ENCODE data around the gene DOCK8. TPM values are rescaled to one million over a fixed set of nuclear protein-coding genes. Genes with fewer than 3 reads are reported as not detected.

DOCK8 gene
- total and polyA plus RNA-seq, 2 of the 13 experiments (the other 11 are each of a cell fraction or from before 2014, with no cell fraction given), result 0.28 to 0.38 TPM

DNA sequence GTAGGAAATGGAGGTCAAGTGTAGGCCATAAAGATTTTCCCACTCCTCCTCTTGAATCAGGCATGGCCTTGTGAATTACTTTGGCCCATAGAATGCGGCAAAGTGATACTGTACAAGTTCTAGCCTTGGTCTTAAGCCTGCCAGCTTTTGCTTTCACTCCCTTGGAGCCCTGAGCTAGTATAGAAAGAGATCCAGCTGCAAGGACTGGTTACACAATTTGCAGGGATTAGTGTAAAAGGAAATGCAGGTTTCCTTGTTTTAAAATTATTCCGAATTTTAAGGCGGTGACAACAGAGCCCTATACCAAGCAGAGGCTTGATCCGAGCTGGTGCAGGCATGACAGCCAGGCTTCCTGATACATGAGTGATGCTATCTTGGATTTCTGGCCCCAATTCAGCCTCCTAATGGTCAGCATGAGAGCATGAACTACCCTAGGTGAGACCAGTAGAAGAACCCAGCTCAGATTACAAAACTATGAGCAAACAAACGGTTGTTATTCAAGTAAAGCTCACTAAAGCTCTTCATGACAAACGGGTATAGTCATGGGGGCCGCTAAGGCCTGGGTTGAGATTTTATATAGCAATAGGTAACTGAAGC, 257.9 kb downstream of the DOCK8 start (continued):
- TF ChIP-seq, protein P1, sequence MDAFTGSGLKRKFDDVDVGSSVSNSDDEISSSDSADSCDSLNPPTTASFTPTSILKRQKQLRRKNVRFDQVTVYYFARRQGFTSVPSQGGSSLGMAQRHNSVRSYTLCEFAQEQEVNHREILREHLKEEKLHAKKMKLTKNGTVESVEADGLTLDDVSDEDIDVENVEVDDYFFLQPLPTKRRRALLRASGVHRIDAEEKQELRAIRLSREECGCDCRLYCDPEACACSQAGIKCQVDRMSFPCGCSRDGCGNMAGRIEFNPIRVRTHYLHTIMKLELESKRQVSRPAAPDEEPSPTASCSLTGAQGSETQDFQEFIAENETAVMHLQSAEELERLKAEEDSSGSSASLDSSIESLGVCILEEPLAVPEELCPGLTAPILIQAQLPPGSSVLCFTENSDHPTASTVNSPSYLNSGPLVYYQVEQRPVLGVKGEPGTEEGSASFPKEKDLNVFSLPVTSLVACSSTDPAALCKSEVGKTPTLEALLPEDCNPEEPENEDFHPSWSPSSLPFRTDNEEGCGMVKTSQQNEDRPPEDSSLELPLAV (CRISPR knock-in tag; conservative IDR thresholded peaks at IDR 0.05; ENCODE audit: low read depth), result no peak
- TF ChIP-seq ZNF850 (CRISPR knock-in tag; conservative IDR thresholded peaks at IDR 0.05), result no peak
- TF ChIP-seq, protein P2, sequence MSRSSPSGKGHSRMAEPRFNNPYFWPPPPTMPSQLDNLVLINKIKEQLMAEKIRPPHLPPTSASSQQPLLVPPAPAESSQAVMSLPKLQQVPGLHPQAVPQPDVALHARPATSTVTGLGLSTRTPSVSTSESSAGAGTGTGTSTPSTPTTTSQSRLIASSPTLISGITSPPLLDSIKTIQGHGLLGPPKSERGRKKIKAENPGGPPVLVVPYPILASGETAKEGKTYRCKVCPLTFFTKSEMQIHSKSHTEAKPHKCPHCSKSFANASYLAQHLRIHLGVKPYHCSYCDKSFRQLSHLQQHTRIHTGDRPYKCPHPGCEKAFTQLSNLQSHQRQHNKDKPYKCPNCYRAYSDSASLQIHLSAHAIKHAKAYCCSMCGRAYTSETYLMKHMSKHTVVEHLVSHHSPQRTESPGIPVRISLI (CRISPR knock-in tag; IDR thresholded peaks at IDR 0.05; ENCODE audit: borderline replicate concordance), result no peak
- no peak for TF ChIP-seq KDM4B (CRISPR knock-in tag; IDR thresholded peaks at IDR 0.05)

DNA sequence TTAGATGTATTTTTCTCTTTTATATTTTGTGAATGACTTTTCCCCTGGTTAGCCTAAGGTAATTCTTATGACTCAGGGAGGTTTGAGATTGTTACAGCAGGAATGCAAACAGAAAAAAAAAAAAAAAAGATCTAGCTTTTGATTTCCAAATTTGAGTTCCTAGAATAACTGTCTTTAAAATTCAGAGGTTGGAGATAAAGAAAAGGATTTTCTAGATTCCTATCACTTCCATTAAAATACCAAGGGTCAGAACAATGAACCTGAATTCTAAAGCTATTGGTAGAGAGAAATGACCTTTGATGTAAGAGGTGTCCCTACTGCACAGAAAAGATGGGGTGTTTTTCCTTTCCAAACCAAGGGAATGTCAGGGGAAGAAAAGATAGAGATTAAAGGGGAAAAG, 262.5 kb downstream of the DOCK8 start:
- DNase-seq (ENCODE audit: low spot score), result no peak
- no peak for FAIRE-seq
- H3K9ac ChIP-seq (ENCODE audit: insufficient read depth, low read depth, low read length), result no peak overlapping the region
- no peaks in the 10 kb centered on the region; the same call in 1 of the 2 replicates for H3K4me1 ChIP-seq (ENCODE audit: insufficient read depth, low read length)
- no peaks in the 10 kb centered on the region for H3K36me3 ChIP-seq (replicated peaks in 1 of 2; ENCODE audit: control insufficient read depth in 1 of 2, insufficient read depth in 2 of 2, low read length in 2 of 2)
- no peak overlapping the region for H3K4me2 ChIP-seq (ENCODE audit: low read depth, low read length)
- no peaks in the 10 kb centered on the region for H3K79me2 ChIP-seq (ENCODE audit: insufficient read depth, low read length)
- no peaks in the 10 kb centered on the region for H3K27me3 ChIP-seq (ENCODE audit: control insufficient read depth in 1 of 2, insufficient read depth in 2 of 2, low read length in 2 of 2)
- intact Hi-C loops (cut with micrococcal nuclease; ENCODE audit: unreplicated experiment) (no loop called here), in situ Hi-C loops (cut with HindIII; ENCODE audit: extremely low pct_ligation_motif_present, low pct_unique_long_range_greater_than_20kb) (no loop called here)
- ATAC-seq, result no peak
- H3K9me3 ChIP-seq (ENCODE audit: low read length), result no peaks in the 10 kb centered on the region
- ChIA-PET CTCF (ENCODE audit: low intra/inter-chr PET ratio, low total read pairs) (no interaction called here), POLR2A (no interaction called here)
- no peak overlapping the region for H3K4me3 ChIP-seq (replicated peaks in 1 of 3; ENCODE audit: insufficient read depth in 1 of 3, low read depth in 2 of 3, low read length in 3 of 3)
- BruUV-seq (replicated peaks), result no TSS peak
- no peaks in the 10 kb centered on the region for H4K20me1 ChIP-seq (ENCODE audit: insufficient read depth, low read length)
- no peak overlapping the region for H3K27ac ChIP-seq (ENCODE audit: extremely low read length, insufficient read depth, low read length)
- H2AFZ ChIP-seq (ENCODE audit: low read length), result no peak overlapping the region
- TF ChIP-seq ZFYVE20 (CRISPR knock-in tag; IDR thresholded peaks at IDR 0.05; ENCODE audit: borderline replicate concordance, low read depth) (no peak), FOXC1 (CRISPR knock-in tag; IDR thresholded peaks at IDR 0.05; ENCODE audit: borderline replicate concordance) (no peak), ZNF773 (CRISPR knock-in tag; IDR thresholded peaks at IDR 0.05; ENCODE audit: borderline replicate concordance) (no peak), NR2F1 (CRISPR knock-in tag; IDR thresholded peaks at IDR 0.05) (no peak), HOXD1 (CRISPR knock-in tag; IDR thresholded peaks at IDR 0.05) (no peak), EED (CRISPR knock-in tag; IDR thresholded peaks at IDR 0.05) (no peak), ZNF713 (CRISPR knock-in tag; IDR thresholded peaks at IDR 0.05) (no peak), RNF2 (conservative IDR thresholded peaks at IDR 0.05; ENCODE audit: low read depth) (no peak)
- TF ChIP-seq, protein P3, sequence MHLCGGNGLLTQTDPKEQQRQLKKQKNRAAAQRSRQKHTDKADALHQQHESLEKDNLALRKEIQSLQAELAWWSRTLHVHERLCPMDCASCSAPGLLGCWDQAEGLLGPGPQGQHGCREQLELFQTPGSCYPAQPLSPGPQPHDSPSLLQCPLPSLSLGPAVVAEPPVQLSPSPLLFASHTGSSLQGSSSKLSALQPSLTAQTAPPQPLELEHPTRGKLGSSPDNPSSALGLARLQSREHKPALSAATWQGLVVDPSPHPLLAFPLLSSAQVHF (CRISPR knock-in tag; IDR thresholded peaks at IDR 0.05), result no peak
- TF ChIP-seq, protein P4, sequence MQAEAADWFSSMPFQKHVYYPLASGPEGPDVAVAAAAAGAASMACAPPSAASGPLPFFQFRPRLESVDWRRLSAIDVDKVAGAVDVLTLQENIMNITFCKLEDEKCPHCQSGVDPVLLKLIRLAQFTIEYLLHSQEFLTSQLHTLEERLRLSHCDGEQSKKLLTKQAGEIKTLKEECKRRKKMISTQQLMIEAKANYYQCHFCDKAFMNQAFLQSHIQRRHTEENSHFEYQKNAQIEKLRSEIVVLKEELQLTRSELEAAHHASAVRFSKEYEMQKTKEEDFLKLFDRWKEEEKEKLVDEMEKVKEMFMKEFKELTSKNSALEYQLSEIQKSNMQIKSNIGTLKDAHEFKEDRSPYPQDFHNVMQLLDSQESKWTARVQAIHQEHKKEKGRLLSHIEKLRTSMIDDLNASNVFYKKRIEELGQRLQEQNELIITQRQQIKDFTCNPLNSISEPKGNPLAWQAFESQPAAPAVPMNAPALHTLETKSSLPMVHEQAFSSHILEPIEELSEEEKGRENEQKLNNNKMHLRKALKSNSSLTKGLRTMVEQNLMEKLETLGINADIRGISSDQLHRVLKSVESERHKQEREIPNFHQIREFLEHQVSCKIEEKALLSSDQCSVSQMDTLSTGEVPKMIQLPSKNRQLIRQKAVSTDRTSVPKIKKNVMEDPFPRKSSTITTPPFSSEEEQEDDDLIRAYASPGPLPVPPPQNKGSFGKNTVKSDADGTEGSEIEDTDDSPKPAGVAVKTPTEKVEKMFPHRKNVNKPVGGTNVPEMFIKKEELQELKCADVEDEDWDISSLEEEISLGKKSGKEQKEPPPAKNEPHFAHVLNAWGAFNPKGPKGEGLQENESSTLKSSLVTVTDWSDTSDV (CRISPR knock-in tag; IDR thresholded peaks at IDR 0.05), result no peak
- TF ChIP-seq, protein P5, sequence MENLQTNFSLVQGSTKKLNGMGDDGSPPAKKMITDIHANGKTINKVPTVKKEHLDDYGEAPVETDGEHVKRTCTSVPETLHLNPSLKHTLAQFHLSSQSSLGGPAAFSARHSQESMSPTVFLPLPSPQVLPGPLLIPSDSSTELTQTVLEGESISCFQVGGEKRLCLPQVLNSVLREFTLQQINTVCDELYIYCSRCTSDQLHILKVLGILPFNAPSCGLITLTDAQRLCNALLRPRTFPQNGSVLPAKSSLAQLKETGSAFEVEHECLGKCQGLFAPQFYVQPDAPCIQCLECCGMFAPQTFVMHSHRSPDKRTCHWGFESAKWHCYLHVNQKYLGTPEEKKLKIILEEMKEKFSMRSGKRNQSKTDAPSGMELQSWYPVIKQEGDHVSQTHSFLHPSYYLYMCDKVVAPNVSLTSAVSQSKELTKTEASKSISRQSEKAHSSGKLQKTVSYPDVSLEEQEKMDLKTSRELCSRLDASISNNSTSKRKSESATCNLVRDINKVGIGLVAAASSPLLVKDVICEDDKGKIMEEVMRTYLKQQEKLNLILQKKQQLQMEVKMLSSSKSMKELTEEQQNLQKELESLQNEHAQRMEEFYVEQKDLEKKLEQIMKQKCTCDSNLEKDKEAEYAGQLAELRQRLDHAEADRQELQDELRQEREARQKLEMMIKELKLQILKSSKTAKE (CRISPR knock-in tag; IDR thresholded peaks at IDR 0.05; ENCODE audit: borderline replicate concordance), result no peak
